HG02884 (cell line): ENCODE data around the gene IRF2BPL.
A peak's percentile ranks its signal among the peaks of the same experiment; 100 is the strongest.

Source experiments
- ATAC-seq: cut with Tn5 transposase; IDR thresholded peaks from one replicate; pipeline ENCODE4 v1.9.1; 2021; ENCODE audit warnings: mild to moderate bottlenecking, moderate library complexity; ENCODE audit not compliant: unreplicated experiment

IRF2BPL gene

DNA sequence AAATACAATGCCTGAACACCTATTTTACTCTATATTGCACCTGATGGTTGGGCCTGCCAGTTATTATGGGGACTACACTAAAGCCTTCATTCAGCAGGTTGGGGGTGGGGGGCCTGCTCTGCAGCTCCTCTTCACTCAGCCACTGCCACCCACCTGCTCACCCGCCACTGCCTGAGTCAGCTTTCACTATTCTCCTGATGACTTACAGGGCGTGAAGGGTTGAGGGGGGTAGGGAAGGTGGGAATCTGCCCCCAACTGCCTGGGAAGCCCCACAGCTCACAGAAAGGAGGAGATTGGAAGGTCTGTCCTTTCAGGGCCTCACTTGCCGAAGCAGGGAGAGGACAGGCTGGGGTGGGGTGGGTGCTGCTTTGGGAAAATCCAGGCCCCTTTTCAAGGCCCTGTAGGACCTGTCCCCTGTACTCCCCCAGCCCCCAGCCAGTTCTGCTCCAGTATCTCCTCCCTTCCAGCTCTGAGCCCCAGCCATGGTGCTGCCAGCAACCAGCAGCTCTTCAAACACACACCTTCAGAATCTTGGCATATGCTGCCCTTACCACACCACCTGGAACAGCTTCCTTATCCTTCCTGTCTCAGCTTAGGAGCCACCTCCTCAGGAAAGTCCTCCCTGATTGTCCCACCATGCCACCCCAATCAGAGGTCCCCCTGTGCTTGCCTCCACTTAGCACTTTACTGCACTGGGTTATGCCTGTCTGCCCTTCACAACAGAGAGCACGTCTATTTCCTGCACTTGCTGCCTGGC lies 33.1 kb downstream of the IRF2BPL start:
- ATAC-seq: no peak

DNA sequence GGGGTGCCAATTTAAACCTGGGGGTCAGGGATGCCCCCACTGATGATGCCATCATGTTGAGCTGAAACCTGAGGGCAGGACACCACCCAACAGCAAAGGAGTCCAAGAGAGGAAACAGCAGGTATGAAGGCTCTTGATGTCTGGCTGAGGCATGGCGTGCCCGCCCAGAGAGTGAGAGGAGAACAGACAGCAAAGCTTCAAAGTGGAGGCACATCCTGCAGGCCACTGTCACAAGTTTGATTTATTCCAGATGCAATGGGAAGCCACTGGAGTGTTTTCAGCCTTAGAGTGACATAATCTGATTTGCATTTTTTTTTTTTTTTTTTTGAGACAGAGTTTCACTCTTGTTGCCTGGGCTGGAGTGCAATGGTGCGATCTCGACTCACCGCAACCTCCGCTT lies 34.8 kb downstream of the IRF2BPL start:
- ATAC-seq: no peak

DNA sequence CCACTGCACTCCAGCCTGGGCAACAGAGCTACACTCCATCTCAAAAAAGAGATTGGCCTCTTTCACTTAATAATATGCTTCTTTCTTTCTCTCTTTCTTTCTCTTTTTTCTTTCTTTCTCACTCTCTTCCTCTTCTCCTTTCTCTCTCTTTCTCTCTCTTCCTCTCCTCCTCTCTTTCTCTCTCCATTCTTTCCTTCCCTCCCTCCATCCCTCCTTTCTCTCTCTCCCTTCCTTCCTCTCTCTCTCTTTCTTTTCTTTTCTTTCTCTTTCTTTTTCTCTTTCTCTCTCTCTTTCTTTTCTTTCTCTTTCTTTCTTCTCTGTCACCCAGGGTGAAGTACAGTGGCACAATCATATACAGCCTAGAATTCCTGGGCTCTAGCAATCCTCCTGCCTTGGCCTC lies 38.4 kb downstream of the IRF2BPL start:
- ATAC-seq: no peak

DNA sequence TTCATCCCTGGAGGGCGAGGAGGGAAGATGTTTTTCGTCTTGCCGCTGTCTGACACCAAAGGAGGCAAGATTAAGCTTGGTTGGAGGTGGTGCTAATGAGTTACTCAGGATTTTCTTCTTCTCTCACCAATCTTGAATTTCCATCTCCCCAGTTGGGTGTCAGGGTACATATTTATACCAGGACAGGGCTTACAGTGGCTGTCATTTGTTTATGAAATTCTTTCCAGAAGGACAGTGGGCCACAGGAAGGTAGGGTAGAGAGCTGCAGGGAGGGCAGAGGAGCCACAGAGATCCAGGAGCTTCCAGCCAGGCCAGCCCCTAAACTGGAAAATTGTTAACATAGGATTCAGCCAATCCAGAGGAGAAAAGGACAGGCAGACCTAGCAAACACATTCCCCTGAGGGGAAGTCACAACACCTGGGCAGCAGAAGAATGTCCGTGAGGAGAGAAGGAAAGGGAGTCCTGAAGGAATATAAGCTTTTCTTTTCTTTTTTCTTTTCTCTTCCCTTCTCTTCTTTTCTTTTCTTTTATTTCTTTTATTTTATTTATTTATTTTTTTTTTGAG lies 40.5 kb downstream of the IRF2BPL start:
- ATAC-seq: no peak

DNA sequence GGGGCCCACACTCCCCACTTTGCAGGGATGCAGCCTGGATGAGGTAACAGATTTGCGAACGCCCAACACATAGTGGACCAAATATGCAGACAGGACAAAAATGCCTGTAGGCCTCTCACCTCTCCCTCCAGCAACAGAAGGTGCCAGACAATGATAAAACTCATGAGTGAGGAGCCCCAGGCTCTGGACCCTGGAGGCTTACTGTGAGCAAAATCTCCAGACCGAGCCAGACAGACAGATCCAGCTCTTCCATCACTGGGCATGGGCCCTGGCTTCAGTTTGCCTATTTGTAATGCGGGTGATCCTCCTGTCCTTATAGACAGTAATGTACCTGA lies 42.3 kb downstream of the IRF2BPL start:
- ATAC-seq: no peak

DNA sequence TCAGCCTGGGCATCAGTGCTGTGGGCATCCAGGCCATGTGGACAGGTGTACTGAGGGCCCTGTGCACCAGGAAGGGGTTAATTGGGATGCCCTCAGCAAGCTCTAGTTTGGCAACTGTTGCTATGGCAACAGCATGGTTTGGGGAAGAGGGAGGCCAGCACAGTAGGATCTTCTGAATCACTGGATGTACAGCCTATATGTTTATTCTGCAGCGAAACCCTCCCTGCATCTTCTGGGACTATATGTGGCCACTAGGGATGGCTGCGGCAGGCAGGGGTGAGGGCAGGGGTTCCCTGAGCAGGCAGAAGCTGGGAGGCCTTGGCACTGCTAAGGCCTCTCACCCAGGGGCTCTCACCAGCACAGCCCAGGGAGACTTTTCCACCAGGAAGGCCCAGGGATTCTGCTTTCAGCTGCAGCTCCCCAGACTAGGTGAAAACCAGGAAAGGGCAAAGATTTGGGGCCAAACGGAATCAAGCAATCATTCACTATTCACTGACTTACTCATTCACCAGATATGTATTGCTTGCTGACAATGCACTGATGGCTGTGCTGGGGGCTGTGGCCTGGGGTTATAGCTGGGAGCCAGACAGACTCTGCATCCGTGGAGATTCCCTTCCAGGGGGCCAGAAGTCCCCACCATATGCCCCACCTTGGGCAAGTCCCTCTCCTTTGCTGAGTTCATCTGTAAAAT lies 42.8 kb downstream of the IRF2BPL start:
- ATAC-seq: no peak

DNA sequence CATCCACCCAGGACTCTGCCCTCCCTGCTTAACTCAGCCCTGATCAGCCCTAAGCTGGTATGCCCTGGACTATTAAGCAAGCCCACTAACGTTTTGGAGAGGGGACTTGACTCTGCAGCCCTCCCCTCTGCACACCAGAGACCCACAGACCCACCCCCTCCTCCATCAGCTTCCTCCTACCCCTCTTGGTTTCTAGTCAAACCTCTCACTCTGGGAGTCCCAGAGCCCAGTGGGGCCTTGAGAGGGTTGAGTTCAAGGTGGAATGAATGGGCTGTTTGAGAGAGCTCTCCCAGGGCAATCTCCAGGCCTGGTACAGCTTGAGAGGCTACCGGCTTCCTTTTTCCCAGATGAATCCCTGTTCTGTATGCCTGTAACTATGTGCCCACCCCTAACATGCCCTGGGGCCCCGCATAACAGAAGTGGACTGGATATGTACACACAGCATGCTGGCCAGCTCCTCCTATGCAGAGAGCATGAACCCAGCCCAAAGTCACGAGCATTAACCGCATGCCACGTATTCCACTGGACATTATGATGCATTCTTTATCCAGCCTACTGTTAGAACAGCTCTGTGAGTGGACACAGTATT lies 43.6 kb downstream of the IRF2BPL start:
- ATAC-seq: no peak

DNA sequence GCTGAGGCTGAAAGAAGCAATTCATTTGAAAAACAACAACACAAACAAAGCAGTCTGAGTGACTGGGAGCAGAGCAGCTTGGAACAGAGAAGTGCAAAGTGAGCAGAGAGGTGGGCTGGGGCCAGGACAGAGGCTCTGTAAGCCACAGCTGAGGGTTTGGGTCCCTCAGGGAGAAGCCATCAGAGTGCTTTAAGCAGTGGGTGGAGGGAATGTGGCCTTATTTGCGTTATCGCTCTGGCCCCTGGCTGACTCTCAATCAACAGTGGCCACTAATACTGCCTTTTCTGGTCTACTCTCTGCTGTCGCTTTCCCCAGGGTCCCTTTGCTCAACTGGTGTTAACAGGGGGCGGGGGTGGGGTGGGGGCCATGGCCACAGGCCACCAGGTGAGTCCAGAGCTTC lies 44.2 kb downstream of the IRF2BPL start:
- ATAC-seq: no peak

DNA sequence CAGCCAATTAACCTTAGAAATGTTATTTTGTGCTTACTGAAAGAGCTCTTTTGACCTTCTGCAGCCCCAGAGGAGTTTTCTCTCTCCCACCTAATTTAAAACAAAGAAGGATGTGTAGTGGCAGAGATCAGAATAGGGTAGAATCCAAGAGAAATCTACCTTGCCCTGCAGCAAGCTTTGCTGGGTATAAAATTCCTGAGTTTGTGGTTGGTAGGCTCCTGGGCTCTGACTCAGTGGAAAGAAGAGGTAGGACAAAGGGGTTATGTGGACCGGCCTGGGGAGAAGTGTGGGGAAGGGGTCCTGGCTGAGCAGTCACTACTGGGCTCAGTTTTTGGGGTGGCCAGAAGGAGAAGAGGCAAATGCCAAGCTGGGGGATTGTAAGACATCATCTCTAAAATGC lies 46.8 kb downstream of the IRF2BPL start:
- ATAC-seq: no peak

DNA sequence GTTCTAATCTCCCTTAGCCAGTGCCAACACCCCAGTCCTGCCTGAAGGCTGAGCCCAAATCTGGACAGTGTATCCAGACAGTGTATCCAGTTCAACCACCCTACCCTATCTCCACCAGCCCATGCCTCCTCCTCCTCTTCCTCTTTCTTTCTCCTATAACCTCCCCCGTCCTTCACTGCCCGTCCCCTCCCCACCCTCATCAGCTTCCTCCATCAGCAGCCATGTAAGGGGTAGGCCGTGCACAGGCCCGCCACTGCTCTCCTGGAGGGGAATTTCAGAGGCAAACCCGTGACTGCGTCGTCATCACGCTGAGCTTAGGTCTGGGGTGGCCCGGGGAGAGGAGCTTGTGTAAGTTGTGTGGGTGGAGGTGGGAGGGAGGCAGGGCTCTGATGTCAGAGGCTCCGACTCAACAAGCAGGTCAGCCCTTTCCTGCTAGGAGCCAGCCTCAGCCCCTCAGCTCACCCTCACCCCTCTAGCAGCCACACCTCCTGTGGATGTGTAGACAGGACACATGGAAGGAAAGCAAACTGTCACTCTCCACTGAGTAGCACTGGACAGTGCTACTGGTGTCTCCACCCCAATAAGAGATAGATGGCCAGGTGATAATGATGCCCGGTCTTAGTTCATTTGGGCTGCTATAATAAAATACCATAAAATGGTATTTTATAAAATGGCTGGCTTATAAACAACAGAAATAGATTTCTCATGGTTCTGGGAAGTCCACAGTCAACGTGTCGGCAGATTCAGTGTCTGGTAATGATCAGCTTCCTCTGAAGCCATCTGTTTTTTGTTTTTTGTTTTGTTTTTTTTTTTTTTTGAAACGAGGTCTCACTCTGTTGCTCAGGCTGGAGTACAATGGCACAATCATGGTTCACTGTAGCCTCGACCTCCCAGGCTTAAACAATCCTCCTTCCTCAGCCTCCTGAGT lies 50.5 kb downstream of the IRF2BPL start:
- peak; percentile 97 for ATAC-seq

DNA sequence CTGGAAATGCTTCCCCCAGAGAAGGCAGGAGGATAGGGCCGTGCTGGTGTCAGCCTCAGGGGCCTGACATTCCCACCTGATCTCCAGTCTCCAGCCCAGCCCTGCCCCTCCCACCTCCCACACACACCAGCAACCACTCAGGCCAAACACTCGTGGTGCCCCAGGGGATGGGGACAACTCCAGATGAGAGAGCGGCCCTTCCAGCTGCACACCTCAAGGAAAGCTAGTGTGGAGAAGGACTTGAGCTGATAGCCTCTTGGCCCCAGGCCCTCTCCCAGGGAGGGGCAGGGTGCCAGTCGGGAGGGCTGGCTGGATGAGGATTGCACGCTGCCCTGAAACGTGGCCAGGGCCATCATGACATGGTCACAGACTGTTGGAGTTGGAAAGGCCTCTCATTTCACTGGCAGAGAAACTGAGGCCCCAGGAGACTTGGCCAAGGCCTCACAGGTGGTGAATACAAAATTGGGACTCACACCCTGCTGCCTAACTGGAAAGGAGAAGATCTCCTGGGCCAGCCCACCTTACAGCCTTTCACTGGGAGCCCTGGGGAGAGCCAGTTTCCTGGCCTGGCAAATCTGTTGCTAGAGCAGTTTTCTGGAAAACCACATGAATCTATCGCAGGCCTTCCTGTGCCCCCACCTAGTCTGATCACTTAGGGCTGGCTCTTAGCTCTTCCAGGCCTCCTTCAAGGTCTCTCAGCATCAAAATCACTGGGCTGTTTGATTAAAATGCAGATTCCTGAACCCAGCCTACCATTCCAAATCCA lies 52.1 kb downstream of the IRF2BPL start:
- no peak for ATAC-seq

DNA sequence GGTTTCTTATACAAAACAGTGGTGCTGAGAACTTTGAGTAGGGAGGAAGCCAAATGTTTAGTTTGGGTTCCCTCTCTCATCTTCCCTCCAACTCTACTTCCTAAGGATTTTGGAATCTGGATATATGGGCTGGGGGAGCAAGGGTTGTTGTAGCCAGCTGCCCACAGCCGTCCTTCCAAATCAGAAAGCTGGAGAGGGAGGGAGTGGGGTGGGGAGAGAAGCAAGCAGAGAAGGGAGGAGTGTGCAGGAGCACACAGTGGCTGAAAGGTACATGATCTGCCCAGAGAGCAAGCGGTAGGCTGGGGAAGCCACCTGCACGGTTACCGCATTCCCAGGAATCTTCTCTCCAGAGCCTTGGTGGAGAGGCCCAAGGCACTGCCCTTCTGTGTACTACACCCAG lies 52.7 kb downstream of the IRF2BPL start:
- no peak for ATAC-seq

DNA sequence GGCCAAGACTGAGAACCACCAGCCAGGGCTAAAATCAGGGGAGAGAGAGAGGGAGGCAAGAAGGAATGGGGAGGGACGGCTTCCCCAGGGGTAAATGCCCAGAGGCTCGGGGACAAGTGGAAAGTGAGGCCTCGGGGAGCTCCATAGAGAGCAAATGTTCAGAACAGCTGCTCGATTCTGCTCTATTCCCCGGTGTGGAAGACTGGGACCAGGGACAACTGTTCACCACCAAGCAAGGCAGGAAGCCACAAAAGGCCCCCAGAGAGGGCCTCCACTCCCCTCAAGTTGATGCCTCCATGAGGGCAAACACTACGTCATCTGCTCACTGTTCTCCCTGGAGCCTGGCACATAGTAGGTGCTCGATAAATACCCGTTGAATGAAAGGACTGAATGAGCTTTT lies 53.5 kb downstream of the IRF2BPL start:
- ATAC-seq: no peak
